NCI-H128 (cell line): Measurements from ENCODE around the gene MRPL36.
"Not testable (repeated sequence)": the region's sequence is repeated elsewhere in the genome, so short reads cannot be mapped to it uniquely, and the experiment has no call there.

Source experiments
- DNase-seq: peaks from one replicate; lab custom pipeline; 2025; ENCODE audit not compliant: unreplicated experiment; lab: John Stamatoyannopoulos, UW

Gene MRPL36

DNA sequence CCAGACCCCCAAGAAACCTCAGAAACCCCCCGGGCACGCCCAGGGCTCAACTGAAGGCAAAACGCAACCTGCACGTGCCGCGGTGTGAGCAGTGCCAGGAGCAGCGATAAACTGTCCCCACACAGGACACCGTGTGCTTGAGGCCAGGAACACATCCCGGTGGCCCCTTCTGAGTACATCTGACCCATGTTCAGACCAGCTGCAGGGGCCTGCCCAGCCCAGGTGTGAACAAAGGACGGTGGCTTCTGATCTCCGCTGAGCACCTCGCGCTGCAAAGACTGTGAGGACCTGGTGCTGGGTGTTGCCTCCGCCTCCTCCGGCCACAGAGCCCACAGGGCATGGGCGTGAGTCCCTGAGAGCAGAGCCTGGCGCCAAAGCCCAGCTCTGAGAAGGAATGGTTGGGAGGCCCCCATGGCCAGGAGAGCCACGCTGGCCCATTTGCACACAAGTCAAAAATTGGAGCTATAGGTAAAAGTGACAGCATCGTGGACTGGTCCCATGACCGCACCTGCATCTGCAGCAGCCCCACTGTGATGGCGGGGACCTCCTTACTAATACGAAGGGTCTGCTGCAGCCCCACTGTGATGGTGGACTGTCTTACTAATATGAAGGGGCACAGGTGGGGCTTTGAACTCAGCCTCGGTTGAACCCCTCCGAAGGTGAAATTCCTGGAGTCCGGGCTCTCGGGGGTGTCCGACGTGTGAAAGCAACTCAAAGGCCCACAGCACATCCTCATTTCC, 33.0 kb upstream of the MRPL36 start:
- DNase-seq, result no peak

DNA sequence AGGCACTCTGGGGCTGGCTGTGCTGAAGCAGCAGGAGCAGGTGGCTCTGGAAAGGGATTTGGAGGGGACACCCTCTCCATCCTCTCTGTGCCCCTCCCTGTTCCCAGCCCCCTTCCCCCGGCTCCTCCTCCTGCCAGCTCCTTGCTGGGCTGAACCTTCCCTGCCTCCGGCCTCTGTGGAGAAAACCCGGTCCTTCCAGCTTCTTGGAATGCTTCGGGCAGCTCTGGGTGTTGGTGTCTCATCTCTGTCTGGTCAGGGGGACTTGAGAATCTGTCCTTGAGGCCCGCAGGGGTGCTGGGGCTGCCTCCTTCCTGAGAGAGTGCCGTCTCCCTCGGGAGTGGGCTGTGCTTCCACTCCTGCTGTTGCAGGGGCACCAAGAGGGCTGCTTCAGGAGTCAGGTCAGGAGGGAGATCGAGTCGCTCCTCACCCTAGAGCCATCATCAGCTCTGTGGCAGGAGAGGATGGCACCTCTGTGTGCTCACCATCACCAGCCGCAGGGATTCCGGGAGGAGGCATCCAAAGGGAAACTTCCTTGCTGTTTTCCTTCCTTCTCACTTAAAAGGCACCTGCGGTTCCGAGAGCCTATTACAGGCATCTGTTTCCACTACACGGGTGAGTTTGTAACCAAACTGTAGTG, 32.2 kb upstream of the MRPL36 start:
- no peak for DNase-seq

DNA sequence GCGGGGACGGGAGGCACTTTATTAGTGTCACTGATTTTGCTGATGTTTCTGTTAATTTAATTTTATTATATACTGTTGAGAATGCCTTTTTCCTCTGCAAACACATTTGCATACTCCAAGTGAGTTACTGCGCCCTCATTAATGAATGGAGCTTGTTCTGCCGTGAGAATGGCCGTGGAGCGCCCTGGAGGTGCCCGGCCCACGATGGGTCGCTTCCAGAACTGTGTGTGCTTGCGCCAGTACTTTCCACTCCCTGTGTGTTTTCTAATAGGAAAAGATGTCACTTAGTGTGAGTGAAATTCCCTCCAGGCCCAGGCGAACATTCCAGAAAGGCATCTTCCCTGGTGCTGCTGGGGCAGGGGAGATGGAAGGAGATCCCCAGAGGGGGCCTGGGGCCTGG, 31.6 kb upstream of the MRPL36 start:
- DNase-seq, result no peak

DNA sequence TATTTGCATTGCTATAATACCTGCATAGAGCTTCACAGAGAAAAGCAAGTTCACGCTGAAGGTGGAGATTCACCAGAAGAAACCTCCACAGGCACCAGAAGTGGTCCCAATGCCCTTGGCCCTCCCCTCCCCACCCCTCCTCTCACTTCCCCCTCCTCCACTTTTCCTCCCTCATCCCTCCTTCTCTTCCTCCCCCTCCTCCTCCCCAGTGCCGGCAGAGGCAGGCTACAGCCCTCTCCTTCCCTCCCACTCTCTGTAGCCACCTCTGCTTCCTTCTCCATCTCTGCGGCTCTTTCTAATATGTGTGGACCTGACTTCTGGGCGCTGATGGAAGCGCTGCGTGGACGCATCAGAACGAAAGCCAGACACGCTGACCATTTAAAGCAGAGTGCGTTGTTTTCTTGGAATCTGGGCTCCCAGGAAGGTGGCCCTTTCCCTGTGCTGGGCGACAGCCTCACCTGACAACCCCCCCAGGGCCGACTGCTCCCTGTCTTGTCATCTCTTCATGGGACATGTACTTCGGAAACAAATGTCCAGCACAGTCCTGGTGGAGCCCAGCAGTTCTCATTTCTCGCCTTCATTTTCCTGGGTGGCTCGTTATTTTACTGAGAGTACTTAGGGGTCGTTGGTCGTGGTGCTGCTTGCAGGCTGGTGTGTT, 31.1 kb upstream of the MRPL36 start:
- no peak for DNase-seq

DNA sequence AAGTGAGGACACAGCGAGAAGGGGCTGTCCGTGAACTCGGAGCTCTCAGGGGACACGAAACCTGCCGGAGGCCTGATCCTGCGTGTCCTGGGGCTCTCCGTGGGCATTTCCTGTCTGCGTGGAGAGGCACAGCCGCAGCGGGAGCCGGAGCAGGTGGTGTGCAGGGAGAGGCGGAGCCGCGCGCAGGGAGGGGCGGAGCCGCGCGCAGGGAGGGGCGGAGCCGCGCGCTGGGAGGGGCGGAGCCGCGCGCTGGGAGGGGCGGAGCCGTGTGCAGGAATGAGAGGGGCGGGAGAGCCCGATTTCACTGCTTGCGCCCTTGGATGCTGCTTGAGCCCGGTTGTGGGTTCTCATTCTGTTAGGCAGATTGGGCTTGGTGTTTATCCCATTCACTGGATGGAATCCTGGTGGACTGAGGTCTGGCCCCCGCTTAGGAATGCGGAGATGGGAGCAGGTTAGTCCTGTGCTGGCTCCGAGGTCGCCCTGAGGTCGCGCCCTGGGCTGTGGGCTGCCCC, 28.3 kb upstream of the MRPL36 start:
- DNase-seq, result no peak

DNA sequence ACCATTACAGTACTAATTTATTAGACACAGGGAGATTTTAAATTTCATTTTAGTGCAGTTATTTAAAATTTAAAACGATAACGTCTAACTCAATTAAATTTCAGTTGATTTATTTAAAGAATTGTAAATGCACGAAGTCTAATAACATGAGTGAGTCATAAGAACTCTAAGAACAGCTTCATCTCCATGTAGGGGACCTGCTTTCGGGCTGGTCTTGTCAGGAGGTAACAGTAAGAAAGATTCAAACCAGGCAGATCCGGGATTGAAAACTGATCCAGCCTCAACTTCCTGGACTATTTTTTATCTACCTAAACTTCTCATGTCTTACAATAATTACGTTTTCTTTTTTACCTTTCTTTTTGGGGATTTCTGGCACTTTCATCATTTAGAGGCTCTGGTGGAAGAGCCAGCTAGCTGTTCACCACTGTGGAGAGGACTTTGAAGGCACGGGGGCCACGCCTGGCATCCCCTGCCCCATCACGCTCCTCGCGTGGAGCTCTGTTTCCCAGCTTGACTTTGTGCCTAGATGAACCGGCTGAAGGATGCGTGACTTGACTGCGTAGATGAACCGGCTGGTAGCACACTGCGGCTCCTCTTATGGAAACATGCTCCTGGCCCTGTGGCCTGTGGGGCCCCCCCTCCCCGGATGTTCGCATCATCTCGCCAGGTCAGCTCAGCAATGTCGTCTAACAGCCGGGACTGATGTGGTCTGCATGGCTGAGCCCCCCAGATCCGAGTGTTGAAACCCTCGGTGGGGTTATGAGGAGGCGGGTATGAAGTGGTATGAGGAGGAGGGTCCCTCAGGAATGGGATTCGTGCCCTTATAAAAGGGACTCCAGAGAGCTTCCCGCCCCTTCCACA, 27.6 kb upstream of the MRPL36 start:
- DNase-seq, result no peak

DNA sequence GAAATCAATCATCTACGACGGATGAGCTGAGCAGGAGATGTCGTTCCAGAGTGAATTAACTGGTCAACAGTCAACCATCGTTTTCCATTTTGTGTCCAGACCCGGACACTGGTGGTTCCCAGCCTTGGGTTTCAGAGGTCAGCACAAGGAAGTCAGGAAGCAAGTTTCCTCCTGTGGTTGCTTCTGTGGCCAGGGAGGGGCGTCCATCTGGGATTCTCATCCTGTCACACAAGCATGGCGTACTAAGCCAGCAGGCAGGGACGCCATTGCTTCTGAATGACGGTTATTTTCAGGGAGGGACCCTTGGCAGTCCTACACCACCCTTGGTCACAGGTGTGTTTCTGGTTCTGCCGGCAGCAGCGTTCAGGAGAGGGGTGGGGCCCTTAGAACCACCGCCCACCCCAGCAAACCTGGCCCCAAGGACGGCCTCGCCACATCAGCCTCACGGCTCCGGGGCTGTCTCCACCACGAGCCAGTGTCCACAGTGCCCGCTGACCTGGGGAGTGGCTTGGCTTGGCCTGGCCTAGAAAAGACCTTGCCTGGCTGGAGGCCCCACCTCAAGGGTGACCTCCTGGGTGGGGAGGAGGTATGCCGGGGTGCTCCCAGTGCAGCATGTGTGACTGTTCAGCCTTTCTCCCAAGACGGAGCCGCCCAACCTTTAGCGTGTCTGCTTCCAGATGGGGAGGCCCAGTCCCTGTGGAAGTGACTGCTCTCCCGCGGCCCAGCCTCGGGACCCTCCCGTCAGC, 26.8 kb upstream of the MRPL36 start:
- DNase-seq, result no peak

DNA sequence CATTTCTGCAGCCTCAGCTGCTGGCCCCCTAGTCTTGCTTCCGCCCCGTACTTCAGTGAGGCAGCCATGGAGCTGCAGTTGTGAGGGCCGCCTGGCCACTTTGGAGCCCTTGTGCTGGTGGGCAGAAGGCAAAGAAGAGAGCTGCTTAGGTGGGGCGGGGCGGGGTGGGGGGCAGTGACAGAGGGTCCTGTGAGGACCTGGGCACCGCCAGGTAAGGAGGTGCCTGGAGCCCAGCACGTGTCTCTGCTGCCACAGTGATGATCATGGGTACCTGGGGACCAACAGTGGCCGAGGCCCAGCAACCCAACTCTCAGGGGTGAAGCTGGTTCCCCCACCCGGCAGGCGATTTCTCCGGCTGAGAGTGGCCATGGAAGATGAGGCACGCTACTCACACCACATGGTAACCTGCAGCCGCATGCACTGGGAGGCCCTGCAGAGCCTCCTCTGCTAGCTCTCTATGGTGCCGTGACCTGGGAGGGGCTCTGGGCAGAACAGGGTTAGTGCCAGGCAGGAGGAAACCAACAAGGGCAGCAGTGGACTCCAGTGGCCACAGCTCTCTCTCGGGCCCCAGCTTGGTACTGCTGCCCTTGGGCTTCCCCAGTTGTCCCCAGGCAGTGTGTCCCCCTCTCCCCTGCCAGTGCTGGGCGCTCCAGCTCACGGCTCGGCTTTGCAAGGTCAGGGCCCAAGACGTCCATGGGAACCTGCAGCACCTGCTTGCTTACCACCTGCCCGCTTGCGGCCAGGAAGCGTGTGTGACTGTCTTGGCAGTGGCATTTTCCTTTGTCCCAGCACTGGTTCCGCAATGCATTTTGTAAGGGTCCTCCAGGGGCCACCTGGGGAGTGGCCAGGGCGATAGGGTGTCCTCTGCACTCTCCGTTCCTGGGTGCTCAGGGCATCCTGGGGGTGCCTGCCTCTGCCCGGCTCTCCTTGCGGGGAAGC, 25.5 kb upstream of the MRPL36 start:
- no peak for DNase-seq

DNA sequence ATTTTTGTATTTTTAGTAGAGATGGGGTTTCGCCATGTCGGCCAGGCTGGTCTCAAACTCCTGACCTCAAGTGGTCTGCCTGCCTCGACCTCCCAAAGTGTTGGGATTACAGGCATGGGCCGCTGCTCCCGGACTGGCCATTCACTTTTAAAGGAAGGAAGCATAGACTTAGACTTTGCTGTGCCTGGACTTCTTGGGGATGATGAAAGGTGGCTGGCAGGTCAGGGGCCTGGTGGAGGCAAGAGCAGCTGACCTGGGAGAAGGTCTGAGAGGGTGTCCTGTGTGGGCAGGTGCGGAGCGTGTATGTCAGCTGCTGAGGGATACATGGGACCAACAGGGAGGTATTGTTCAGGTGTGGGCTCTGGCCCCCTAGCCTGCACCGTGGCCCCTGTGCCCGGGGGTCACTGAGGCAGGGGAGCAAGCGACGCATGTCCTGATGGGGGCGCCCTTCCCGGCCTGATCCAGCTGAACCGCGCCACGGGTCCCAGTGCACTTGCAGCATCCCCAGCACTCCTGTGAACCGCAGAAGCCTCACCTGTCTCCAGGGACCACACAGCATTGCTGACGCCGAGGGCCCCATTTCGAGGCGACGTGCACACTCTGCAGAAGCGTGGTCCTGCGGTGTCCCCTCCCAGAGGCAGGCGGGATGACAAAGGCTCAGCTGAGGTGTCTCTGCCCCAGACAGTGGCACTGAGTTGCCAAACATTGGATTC, 24.6 kb upstream of the MRPL36 start:
- DNase-seq, result no peak

DNA sequence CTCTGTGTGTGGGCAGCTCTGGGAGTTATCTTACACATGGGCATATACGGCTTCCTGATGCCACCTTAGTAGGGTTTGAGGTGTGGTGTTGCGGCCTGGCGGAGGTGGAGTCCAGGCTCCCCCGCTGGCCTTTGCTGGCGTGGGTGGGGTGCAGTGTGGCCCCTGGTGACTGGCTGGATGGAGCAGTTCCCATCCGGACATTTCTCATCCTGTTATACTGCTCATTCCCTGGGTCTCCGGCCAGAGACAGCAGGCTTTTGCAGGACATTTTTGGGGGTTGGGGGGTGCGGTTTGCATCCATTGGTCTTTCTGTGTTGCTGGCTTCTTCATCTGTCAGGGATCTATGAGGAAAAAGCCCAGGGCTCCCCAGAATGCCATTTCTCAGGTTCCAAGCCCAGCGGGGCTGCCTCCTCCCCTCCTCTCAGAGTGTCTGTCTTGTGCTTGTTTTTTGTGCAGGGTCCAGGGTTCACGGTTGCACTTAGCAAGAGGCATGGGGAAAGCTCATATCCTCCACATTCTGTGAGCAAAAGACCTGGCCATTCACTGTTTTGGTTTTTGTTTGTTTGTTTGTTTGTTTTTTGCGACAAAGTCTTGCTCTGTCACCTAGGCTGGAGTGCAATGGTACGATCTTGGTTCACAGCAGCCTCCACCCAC, 23.9 kb upstream of the MRPL36 start:
- no peak for DNase-seq

DNA sequence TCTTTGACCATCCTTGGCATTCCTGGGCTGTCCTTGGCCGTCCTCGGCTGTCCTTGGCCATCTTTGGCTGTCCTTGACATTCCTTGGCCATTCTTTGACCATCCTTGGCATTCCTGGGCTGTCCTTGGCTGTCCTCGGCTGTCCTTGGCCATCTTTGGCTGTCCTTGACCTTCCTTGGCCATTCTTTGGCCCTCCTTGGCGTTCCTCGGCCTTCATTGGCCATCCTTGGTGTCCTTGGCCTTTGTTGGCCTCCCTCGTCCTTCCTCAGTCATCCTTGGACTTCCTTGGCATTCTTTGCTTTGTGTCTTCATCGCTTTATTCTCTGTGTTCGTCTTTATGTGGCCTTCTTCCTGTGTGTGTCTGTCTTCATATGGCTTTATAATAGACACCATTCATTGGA, 22.2 kb upstream of the MRPL36 start:
- no peak for DNase-seq

DNA sequence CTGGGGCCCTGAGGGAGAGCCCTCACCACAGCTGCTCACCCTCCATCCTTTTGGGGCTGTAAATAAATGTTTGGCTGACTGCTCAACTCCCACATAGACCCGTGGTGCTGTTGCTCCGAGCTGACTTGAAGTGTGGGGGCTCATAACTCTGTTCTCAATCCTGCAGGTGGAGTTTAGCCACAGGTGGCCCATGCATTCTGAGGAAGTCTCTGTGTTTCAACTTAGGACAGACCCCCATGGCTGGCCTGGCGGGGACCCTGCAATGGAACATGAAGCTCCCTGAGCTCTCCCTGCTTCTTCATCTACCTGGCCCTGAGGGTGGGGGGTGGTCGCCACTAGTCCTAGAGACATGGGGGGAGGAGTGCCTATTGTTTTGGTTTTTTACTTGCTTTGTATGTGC, 21.3 kb upstream of the MRPL36 start:
- no peak for DNase-seq

DNA sequence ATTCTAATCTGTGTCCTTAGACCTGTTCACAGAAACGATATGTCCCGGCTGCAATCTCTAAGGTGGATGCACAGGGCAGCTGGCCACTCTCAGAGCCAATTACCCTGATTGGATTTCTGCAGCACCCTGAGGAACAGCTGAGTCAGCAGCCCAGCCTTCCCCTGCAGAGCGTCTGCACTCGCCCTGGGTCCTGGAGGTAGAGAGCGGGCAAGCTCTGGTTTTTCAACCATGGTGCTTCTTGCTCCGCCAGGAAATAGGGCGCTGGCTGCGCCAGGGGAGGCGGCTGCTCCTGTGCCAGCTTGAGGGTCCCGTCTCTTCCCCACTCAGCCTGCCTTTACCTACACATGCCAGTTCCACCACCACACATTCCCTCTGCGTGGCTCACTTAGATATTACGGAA, 20.7 kb upstream of the MRPL36 start:
- DNase-seq, result no peak

DNA sequence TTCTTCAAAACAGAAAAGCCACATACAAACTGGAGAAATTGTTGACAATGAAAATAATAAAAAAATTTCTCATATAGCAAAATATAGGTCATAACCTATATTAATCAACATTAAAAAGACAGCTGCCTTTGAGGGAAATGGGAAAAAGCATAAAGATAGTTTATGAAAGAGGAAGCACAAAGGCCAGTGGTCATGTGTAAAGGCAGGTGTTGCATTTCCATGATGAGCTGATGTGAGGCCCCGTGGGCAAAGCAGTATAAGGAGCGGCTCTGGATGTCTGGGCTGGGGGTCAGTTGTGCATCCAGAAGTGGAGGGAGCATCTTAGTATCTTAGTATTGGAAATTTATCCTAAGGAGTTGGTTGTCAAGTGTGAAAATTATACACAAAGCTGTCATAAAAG, 19.8 kb upstream of the MRPL36 start:
- no peak for DNase-seq

DNA sequence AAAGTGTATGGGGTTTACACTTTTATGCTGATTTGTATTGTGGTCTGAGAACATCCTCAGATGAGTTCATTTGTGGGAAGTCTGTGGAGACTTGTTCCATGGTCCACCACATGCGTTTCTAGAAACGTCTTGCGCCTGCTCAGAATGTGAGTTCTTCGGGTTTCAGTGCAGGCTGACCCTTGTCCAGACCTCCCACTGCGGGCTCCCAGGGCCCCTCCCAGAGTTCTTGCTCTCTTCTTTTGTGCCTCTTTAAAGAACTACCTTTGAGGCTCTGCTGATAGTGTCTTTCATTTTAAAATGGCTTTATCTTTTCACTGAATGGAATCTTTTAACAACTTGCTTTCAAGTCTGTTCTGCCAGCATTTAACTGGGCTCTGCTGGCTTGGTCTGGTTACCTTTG, 19.1 kb upstream of the MRPL36 start:
- DNase-seq, result no peak

DNA sequence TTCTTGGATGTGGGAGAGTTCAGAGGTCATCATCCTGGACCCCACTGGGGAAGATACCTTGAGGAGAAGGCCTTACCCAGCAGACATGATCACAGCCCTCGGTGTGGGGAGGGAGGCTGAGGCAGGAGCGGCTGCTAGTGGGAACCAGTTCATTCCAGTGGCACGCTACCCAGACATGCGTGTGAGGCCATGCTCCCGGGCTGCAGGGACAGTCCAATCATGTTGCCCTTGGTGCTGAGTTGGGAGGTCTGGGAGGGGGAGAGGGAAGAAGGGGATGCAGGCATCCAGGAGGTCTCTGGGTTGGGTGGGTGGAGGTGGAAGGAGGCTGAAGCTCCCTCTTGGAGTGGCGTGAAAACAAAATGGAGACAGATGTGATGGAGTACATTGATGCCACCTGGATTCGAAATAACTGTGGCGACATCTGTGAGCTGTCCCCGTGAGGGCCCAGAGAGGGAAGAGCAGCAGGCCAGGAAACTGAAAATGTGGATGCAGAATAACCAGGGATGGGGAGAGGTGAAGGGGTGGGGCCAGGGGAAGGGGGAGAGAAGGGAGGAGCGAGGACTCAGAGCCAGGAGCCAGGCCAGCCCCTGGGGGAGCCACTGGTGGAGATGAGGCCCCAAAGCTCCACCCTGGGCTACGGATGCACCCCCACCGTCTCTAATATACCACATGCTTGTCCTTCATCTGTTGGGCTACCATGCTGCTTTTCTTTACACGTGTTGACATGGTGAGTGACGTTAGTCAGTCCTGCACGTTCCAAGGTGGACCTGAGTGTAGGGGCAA, 17.8 kb upstream of the MRPL36 start:
- no peak for DNase-seq

DNA sequence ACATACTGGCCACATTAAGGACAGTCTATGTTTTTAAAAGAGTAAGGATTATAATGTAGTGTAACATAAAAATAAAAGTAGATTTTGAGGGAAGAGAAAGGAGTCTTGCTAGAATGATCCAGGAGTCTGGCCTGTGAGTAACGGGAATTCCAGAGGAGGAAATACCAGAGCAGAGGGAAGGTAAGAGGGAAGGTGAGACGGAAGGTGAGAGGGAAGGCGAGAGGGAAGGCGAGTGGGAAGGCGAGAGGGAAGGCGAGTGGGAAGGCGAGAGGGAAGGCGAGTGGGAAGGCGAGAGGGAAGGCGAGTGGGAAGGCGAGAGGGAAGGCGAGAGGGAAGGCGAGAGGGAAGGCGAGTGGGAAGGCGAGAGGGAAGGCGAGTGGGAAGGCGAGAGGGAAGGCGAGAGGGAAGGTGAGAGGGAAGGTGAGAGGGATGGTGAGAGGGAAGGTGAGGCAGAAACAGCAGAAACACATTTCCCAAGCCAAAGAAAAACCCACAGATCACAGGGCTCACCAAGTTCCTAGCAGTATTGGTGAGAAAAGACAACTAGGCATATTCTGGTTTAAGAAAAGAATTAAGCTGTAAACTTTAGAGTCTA, 17.0 kb upstream of the MRPL36 start:
- not testable (repeated sequence) for DNase-seq
